Lower leg skin (tissue), 4 donors: ENCODE data around the gene SHISA7. TPM values are rescaled to one million over a fixed set of nuclear protein-coding genes. Genes with fewer than 3 reads are reported as not detected.
"Not testable (repeated sequence)": the region's sequence is repeated elsewhere in the genome, so short reads cannot be mapped to it uniquely, and the experiment has no call there.

Source experiments
- DNase-seq, 2 donors: peaks; one replicate each; pipeline ENCODE4 v3.0.0-alpha.2; 2019; ENCODE audit warnings: low spot score in 2 of 2
- H3K4me3 ChIP-seq: fragments of 200-600 bp; sonication (generic); 2 replicates; pipeline ENCODE4 v1.5.1; 2017; ENCODE audit warnings: mild to moderate bottlenecking, low read depth; ENCODE audit not compliant: poor library complexity, severe bottlenecking
- POLR2A ChIP-seq, 2 donors: fragments of 450-650 bp; IDR thresholded peaks; one replicate each; pipeline ENCODE4 v1.6.1; 2016 to 2017; ENCODE audit warnings: antibody characterized with exemption in 2 of 2, mild to moderate bottlenecking in 1 of 2, moderate library complexity in 1 of 2
- WGBS, 2 donors: methylation state at CpG; one replicate each; pipeline ENCODE4 v1.1.5; 2018; 5-methylcytosine and 5-hydroxymethylcytosine counted together
- intact Hi-C: fragments of 100-400 bp; cut with DNase I; formaldehyde crosslinking; loops from one replicate; pipeline ENCODE4 v1.15.0; 2023; ENCODE audit warnings: low total_unique reads
- total RNA-seq, 4 donors: library from RNA; depleted of rRNA; stranded (reverse); fragments of >200 nt; gene quantifications; one replicate each; pipeline ENCODE4 v1.1.0, GENCODE V29; 2016
- TF ChIP-seq, protein P1 (sequence below), 3 donors: fragments of 450-650 bp; IDR thresholded peaks; one replicate each; pipeline ENCODE4 v1.5.1; 2016; ENCODE audit warnings: antibody characterized with exemption in 3 of 3, mild to moderate bottlenecking in 3 of 3, moderate library complexity in 2 of 3

Gene SHISA7
- total RNA-seq, 4 donors from 2014 or later: 0.10 TPM; not detected in 3

DNA sequence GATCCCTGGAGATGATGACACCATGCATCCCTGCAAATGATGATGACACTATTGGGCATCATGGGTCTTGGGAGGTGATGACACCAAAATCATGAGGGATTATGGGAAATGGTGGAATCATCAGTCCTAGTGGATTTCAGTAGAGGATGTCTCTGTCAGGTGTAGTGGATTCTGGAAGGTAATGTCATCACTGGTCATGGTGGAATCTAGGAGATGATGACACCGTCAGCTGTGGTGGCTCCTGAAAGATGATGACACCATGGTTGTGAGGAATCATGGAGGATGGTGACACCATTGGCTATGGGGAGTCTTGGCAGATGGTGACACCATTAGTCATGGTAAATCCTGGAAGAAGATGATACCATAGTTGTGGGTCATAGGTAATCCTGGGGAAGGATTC is 11.9 kb downstream of the SHISA7 start:
- no peak overlapping the region for H3K4me3 ChIP-seq
- DNase-seq: no peak
- TF ChIP-seq, protein P1, sequence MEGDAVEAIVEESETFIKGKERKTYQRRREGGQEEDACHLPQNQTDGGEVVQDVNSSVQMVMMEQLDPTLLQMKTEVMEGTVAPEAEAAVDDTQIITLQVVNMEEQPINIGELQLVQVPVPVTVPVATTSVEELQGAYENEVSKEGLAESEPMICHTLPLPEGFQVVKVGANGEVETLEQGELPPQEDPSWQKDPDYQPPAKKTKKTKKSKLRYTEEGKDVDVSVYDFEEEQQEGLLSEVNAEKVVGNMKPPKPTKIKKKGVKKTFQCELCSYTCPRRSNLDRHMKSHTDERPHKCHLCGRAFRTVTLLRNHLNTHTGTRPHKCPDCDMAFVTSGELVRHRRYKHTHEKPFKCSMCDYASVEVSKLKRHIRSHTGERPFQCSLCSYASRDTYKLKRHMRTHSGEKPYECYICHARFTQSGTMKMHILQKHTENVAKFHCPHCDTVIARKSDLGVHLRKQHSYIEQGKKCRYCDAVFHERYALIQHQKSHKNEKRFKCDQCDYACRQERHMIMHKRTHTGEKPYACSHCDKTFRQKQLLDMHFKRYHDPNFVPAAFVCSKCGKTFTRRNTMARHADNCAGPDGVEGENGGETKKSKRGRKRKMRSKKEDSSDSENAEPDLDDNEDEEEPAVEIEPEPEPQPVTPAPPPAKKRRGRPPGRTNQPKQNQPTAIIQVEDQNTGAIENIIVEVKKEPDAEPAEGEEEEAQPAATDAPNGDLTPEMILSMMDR (IDR thresholded peaks at IDR 0.05): no peak
- no peak for TF ChIP-seq POLR2A (IDR thresholded peaks at IDR 0.05)
- intact Hi-C loops: no loop called here
- WGBS, 2 donors: 93 to 94% methylated on average over 1 of the region's 1 CpG

DNA sequence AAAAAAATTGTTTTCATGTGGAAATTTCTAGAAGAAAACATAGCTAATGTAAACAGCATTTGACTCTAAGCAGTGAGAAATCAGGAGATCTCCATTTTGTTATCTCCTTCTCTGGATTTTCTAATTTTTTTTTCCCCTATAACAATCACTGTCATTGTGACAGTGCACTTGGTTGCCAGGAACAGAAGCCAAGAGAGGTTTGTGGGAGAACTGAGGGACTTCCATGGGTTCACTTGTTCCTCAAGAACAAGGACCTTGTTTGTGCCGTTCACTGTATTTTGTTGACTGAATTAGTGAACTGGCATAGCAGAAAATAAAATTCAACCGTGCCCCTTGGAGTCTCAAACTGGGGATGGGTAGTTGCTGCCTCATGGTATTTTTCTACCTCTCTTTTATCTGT is 17.1 kb downstream of the SHISA7 start:
- 64 to 65% methylated on average over 2 of the region's 2 CpGs for WGBS, 2 donors
- intact Hi-C loops: no loop called here
- no peak for TF ChIP-seq POLR2A (IDR thresholded peaks at IDR 0.05)
- TF ChIP-seq, protein P1 (IDR thresholded peaks at IDR 0.05): no peak
- no peak for DNase-seq
- no peak overlapping the region for H3K4me3 ChIP-seq

DNA sequence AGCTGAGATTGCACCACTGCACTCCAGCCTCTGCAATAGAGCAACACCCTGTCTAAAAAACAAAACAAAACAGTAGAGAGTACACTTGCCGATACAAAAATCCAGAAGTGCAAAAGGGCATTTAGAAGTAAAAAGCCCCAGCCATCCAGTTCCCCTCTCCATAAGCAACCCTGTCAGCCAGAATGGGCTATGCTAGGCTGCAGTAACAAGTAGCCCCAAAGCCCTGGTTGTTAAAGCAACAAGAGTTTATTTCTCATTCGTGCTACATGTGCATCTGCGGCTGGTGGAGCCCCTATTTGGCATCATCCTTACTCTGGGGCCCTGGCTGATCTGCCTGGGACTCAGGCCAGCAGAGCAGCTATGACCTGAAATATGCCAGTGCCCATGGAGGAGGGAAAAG is 18.6 kb downstream of the SHISA7 start:
- WGBS, 2 donors: 77% methylated on average over 3 of the region's 3 CpGs
- no peak for TF ChIP-seq POLR2A (IDR thresholded peaks at IDR 0.05)
- TF ChIP-seq, protein P1 (IDR thresholded peaks at IDR 0.05): no peak
- intact Hi-C loops: no loop called here
- H3K4me3 ChIP-seq: no peak overlapping the region
- DNase-seq: no peak

DNA sequence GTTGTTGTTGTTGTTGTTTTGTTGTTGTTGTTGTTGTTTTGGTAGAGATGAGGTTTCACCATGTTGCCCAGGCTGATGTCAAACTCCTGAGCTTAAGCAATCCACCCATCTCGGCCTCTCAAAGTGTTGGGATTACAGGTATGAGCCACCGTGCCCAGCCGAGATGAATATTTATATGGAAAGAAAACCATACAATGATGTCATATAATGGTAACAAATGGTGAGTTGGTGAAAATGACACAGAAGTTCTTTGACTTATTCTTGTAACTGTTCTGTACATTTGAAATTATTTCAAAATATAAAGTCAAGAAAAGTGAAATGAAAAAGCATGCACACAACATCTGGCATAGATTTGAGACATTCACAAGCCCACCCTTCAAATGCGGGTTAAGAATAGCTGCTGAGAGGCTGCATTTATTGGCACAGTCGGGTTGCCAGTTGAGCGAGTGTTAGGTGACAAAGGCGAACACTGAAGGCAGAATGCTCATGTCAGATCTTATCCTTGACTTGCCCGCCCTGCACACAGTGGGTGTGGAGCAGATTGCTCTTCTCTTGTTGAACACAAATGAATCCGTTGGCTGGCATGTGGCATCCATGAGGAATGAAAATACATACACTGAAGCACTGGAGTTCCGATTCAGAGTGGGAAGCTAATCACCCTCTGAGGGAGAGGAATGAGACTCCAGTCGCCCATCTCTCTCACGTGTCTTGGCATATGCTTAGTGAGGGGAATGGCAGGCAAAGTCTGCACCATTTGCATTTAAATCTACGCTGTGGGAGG is 19.7 kb downstream of the SHISA7 start:
- TF ChIP-seq, protein P1 (IDR thresholded peaks at IDR 0.05): no peak
- WGBS, 2 donors: 29 to 34% methylated on average over 13 of the region's 13 CpGs
- no peak for DNase-seq
- intact Hi-C loops: no loop called here
- no peak overlapping the region for H3K4me3 ChIP-seq

DNA sequence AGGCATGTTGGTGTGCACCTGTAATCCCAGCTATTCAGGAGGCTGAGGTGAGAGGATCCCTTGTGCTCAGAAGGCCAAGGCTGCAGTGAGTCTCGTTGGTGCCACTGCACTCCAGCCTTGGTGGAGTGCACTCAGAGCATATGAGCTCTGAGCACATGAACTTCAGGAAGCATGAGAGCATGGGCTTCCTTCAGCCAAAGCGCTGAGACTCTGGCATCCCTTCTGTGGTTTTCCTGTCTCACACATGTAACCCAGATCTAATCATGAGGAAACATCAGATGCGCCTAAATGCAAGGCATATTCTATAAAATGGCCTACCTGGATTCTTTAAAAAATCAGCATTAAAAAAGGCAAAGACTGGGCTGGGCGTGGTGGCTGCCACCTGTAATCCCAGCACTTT is 21.8 kb downstream of the SHISA7 start:
- intact Hi-C loops, DNase-seq, H3K4me3 ChIP-seq: not testable (repeated sequence)
- 62 to 63% methylated on average over 4 of the region's 4 CpGs for WGBS, 2 donors

DNA sequence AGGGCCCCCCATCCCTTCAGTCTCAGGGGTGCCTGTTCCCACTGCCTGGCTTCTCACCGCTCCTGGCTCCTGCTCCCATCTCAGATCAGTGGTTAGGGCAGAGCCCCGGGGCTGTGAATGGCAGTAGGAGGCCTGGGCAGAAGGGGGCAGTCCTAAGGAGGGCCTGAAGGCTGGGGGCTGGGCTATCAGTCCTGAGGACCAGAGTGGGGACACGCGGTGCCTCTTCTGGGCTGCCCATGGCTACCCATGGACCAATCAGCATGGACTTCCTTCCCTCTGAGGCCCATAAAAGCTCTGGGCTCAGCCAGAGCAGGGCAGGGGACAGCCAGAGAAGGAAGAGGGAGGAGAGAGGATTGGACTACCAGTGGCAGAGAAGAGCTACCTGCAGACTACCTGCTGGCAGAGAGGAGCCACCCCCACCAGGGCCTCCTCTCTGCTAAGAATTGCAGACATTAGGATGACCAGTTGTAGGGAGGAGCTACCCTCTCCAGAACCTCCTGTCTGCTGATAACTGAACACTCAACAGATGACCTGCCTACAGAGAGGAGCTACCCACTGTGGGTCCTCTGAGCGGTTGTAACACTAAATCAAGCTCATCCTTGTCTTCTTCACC is 23.4 kb downstream of the SHISA7 start:
- no peak overlapping the region for H3K4me3 ChIP-seq
- TF ChIP-seq, protein P1 (IDR thresholded peaks at IDR 0.05): no peak
- TF ChIP-seq POLR2A (IDR thresholded peaks at IDR 0.05): no peak
- intact Hi-C loops: no loop called here
- 73% methylated on average over 5 of the region's 5 CpGs for WGBS, 2 donors
- no peak for DNase-seq
